Memory B cell (primary cell): ENCODE data around the gene MMP7.

Experiments
- ATAC-seq: fragments of 150-1000 bp; cut with Tn5 transposase; 2 replicates; pipeline ENCODE4 v1.10.0; 2021; ENCODE audit warnings: low read depth, mild to moderate bottlenecking, moderate library complexity
- DNase-seq, 2 donors: peaks; one replicate each; pipeline ENCODE4 v3.0.0; 2022; ENCODE audit warnings: low spot score in 2 of 2
- H3K27ac Mint-ChIP-seq: one replicate; pipeline ENCODE4 v1.8.0; 2022; ENCODE audit warnings: mild to moderate bottlenecking, moderate library complexity, mixed read lengths
- H3K27me3 Mint-ChIP-seq: one replicate; pipeline ENCODE4 v1.8.0; 2022; ENCODE audit warnings: mixed read lengths
- H3K36me3 Mint-ChIP-seq: one replicate; pipeline ENCODE4 v1.8.0; 2022; ENCODE audit warnings: mild to moderate bottlenecking, mixed read lengths
- H3K4me1 Mint-ChIP-seq: one replicate; pipeline ENCODE4 v1.8.0; 2022; ENCODE audit warnings: mixed read lengths
- H3K4me3 Mint-ChIP-seq: one replicate; pipeline ENCODE4 v1.8.0; 2022; ENCODE audit warnings: mild to moderate bottlenecking, moderate library complexity, mixed read lengths
- H3K9me3 Mint-ChIP-seq: one replicate; pipeline ENCODE4 v1.8.0; 2022; ENCODE audit warnings: mixed read lengths

MMP7 gene

DNA sequence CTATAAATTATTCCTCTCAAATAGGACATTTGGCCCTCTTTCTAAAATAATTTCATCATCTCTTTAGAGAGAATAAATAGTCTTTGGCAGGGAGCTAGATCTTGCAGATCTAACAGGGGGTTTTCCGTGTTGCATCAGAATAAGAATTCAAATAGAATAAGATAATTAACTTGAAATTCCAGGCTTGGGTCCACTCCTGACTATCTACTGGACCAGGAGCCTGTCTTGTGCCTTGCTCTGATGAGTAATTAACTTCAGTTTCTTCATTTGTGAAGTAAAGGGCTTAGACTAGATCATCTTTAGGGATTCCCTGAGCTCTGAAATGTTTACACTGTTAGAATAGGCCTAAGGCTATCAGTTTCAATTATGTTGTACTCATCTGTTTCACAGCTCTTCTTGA is 54.5 kb downstream of the MMP7 start:
- DNase-seq (no peak), ATAC-seq (no peak)
- no peak overlapping the region for H3K4me3 Mint-ChIP-seq
- peaks cover 18% of the 10 kb centered on the region for H3K4me1 Mint-ChIP-seq
- no peaks in the 10 kb centered on the region for H3K36me3 Mint-ChIP-seq
- no peak overlapping the region for H3K27ac Mint-ChIP-seq
- peaks cover 12% of the 10 kb centered on the region for H3K27me3 Mint-ChIP-seq
- H3K9me3 Mint-ChIP-seq: no peaks in the 10 kb centered on the region

DNA sequence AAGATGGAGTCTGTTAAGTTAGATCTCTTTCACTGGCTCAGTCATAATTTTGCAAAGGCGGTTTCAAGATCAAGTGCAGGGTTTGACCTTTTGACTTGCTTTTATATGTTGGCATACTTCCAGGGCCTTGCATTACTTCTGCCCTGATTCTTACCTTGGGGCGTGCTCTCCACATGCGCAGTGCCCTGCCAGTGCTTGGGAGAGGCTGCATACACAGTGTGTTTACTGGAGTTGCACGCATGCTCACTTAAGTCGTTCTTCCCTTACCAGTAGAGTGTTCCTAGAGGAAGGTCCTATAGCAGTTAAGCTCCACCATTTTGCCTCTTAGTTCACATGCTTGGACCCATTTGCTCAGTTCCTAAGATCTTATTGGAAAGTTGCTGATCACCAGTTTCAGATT is 57.0 kb downstream of the MMP7 start:
- H3K27ac Mint-ChIP-seq: no peak overlapping the region

DNA sequence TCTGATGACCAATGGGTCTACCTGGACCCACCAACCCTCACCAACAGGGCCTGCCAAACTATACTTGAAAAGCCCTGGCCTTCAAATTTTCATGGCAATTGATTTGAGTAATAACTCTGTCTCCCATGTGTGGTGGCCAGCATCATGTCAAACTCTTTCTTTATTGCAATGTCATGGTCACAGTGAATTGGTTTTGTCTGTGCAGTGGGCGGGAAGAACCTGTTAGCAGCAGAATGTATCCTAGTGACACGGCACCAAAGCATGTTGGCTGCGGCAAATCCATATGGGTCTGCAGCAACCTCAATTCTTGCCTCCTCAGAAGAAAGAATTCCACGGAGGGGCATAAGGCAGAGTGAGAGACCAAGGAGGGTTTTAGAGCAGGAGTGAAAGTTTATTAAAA is 58.4 kb downstream of the MMP7 start:
- Mint-ChIP-seq H3K27ac (no peak overlapping the region), H3K9me3 (no peaks in the 10 kb centered on the region), H3K27me3 (peaks cover 6% of the 10 kb centered on the region), H3K4me1 (peaks cover 26% of the 10 kb centered on the region), H3K36me3 (no peaks in the 10 kb centered on the region), H3K4me3 (no peak overlapping the region)
- DNase-seq (no peak), ATAC-seq (no peak)

More for the DNA sequence above, 57.0 kb downstream of the MMP7 start:
- Mint-ChIP-seq H3K4me1 (peaks cover 26% of the 10 kb centered on the region), H3K9me3 (no peaks in the 10 kb centered on the region), H3K36me3 (no peaks in the 10 kb centered on the region), H3K4me3 (no peak overlapping the region), H3K27me3 (peaks cover 6% of the 10 kb centered on the region)
- no peak for DNase-seq
- ATAC-seq: no peak

DNA sequence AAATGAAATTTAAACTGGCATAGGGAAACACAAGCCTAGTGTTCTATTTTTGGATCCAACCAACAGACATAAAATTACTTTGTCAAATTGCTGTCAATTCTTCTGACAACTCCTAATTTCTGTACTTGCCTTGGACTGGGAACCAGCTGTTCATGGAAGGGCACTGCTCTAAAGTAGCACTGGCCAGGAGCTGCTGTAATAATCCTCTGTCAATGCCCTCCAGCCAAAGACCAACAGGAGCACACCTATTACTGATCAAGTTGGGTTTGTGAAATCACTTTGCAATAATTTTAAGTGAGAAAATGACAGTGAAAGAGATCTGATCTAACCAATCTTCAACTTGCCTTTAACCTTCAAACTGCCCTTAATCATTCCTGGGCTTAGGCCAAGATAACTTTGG is 59.1 kb downstream of the MMP7 start:
- no peak for DNase-seq
- H3K9me3 Mint-ChIP-seq: no peaks in the 10 kb centered on the region
- no peak for ATAC-seq
- H3K4me1 Mint-ChIP-seq: peaks cover 21% of the 10 kb centered on the region
- H3K4me3 Mint-ChIP-seq: no peak overlapping the region
- peaks cover 6% of the 10 kb centered on the region for H3K27me3 Mint-ChIP-seq
- no peaks in the 10 kb centered on the region for H3K36me3 Mint-ChIP-seq
- peak overlapping the region; percentile 60 for H3K27ac Mint-ChIP-seq
